Hepatocyte (in vitro differentiated cells): Measurements from ENCODE around the gene DENND6B.

Source experiments
- EZH2 ChIP-seq: fragments of 200-600 bp; sonication (generic); IDR thresholded peaks from 2 replicates; pipeline ENCODE4 v1.6.1; 2016; ENCODE audit warnings: antibody characterized with exemption, mild to moderate bottlenecking, borderline replicate concordance
- EZH2phosphoT487 ChIP-seq: fragments of 200-600 bp; sonication (generic); IDR thresholded peaks from one replicate; pipeline ENCODE4 v1.6.1; 2018; ENCODE audit warnings: antibody characterized with exemption, mild to moderate bottlenecking, low read depth, moderate library complexity; ENCODE audit not compliant: unreplicated experiment, severe bottlenecking
- TF ChIP-seq, protein P1 (sequence below): fragments of 200-600 bp; sonication (generic); IDR thresholded peaks from 2 replicates; pipeline ENCODE4 v1.5.1; 2016; ENCODE audit warnings: antibody characterized with exemption, mild to moderate bottlenecking; ENCODE audit not compliant: poor library complexity

DNA sequence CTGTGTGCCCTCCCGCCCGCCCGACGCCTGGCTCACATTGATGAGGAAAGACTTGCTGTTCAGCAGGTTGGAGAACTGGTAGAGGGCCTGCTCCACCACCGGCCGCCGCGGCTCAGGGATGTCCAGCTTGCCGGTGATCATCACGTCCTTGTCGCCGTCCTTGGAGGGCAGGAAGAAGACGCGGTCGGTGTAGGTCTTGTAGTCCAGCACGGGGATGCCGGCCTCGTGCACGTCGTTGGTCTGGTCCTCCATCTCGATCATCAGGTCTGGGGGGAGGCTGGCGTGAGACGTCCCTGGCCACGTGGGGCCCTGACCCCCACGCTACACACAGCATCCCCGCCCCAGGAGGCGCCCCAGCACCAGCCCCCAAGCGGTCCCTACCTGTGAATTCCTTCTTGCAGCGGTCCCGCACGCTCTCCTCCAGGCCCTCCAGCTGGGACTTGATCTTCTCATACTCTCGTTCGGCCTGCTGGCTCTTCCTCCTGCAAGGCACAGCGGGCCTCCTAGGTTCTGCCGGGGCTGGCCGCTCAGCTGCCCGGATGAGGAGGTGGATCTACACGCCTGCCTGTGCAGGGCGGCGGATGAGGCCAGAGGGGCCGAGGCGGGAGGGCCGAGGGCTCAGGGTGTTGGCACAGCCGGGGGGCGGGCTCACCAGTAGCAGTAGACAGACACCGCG, 46.0 kb downstream of the DENND6B start:
- TF ChIP-seq EZH2 (no peak), EZH2phosphoT487 (no peak)
- TF ChIP-seq, protein P1, sequence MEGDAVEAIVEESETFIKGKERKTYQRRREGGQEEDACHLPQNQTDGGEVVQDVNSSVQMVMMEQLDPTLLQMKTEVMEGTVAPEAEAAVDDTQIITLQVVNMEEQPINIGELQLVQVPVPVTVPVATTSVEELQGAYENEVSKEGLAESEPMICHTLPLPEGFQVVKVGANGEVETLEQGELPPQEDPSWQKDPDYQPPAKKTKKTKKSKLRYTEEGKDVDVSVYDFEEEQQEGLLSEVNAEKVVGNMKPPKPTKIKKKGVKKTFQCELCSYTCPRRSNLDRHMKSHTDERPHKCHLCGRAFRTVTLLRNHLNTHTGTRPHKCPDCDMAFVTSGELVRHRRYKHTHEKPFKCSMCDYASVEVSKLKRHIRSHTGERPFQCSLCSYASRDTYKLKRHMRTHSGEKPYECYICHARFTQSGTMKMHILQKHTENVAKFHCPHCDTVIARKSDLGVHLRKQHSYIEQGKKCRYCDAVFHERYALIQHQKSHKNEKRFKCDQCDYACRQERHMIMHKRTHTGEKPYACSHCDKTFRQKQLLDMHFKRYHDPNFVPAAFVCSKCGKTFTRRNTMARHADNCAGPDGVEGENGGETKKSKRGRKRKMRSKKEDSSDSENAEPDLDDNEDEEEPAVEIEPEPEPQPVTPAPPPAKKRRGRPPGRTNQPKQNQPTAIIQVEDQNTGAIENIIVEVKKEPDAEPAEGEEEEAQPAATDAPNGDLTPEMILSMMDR: no peak
